Spleen (tissue), 7 donors: ENCODE results near the gene NIPBL.

Experiments used
- CTCF ChIP-seq, 11 experiments: fragments of 200-600 bp in 7 of 11; fragments of 450-650 bp in 4 of 11; sonication (generic) in 4 of 11; IDR thresholded peaks in 8 of 11; conservative IDR thresholded peaks in 3 of 11; 1 replicate in 7 of 11; 2 replicates in 4 of 11; pipeline versions ENCODE4 v1.4.0 to v1.8.0; 2016 to 2021; ENCODE audit warnings: antibody characterized with exemption in 11 of 11, inconsistent platforms in 4 of 11, mild to moderate bottlenecking in 1 of 11
- POLR2A ChIP-seq, 3 donors: fragments of 450-650 bp; IDR thresholded peaks; one replicate each; pipeline ENCODE4 v1.5.1; 2017; ENCODE audit warnings: antibody characterized with exemption in 3 of 3, mild to moderate bottlenecking in 1 of 3
- donor health status: DM: no; HTN: no; CAD: no; lungs with moderate emphysema.
- donor health status: DM: no; HTN: no; CAD: no.
- donor health status: DM: no; HTN: no; CAD: no.

GRCh38 chr5:36950586-36951457 lies 74.3 kb downstream of the NIPBL start:
- no peak for TF ChIP-seq CTCF (IDR thresholded peaks at IDR 0.05 in 8 of 11, conservative IDR thresholded peaks at IDR 0.05 in 3 of 11)
- TF ChIP-seq POLR2A (IDR thresholded peaks at IDR 0.05), result no peak
